HepG2 (cell line): ENCODE data around the gene ACTL7B. TPM values are rescaled to one million over a fixed set of nuclear protein-coding genes. Genes with fewer than 3 reads are reported as not detected.

Experiments used
- AGO2 ChIP-seq: fragments of 200-400 bp; formaldehyde crosslinking; optimal IDR thresholded peaks from 2 replicates; pipeline ENCODE3; 2017; ENCODE audit warnings: mild to moderate bottlenecking, low read depth, low read length, moderate library complexity
- ARID4A ChIP-seq: sonication (generic); formaldehyde crosslinking; IDR thresholded peaks from 2 replicates; pipeline ENCODE4 v1.5.0; 2020; ENCODE audit warnings: mild to moderate bottlenecking, missing genetic modification reagents, borderline replicate concordance
- CHD4 ChIP-seq: fragments of 200-600 bp; sonication (generic); IDR thresholded peaks from 2 replicates; pipeline ENCODE4 v1.7.0; 2017; ENCODE audit warnings: mild to moderate bottlenecking, low read length, borderline replicate concordance
- KAT7 ChIP-seq: IDR thresholded peaks from 2 replicates; pipeline ENCODE4 v1.6.1; 2018; ENCODE audit warnings: borderline replicate concordance, missing compliant biosample characterization
- MED8 ChIP-seq: sonication (generic); formaldehyde crosslinking; IDR thresholded peaks from 2 replicates; pipeline ENCODE4 v1.8.1; 2023; ENCODE audit warnings: mild to moderate bottlenecking, missing genetic modification reagents; ENCODE audit not compliant: insufficient replicate concordance
- MXD4 ChIP-seq: IDR thresholded peaks from 2 replicates; pipeline ENCODE4 v1.6.1; 2016; ENCODE audit warnings: mild to moderate bottlenecking, missing biosample characterization, missing genetic modification reagents
- NRL ChIP-seq: sonication (generic); formaldehyde crosslinking; IDR thresholded peaks from 2 replicates; pipeline ENCODE4 v1.5.0; 2020; ENCODE audit warnings: missing genetic modification reagents, mild to moderate bottlenecking, moderate library complexity, borderline replicate concordance
- SIX1 ChIP-seq: sonication (generic); formaldehyde crosslinking; IDR thresholded peaks from 2 replicates; pipeline ENCODE4 v1.4.0; 2020; ENCODE audit warnings: missing genetic modification reagents, borderline replicate concordance
- SUZ12 ChIP-seq: fragments of 150-350 bp; IDR thresholded peaks from 2 replicates; pipeline ENCODE4 v1.6.1; 2014; ENCODE audit warnings: low read depth, low read length
- U2AF1 ChIP-seq: fragments of 200-400 bp; formaldehyde crosslinking; optimal IDR thresholded peaks from 2 replicates; pipeline ENCODE3; 2017; ENCODE audit warnings: mild to moderate bottlenecking, low read depth, low read length
- ZBTB34 ChIP-seq: sonication (generic); formaldehyde crosslinking; IDR thresholded peaks from 2 replicates; pipeline ENCODE4 v1.8.0; 2022; ENCODE audit warnings: mild to moderate bottlenecking, missing genetic modification reagents
- ZBTB8A ChIP-seq: sonication (generic); formaldehyde crosslinking; IDR thresholded peaks from 2 replicates; pipeline ENCODE4 v1.4.0; 2020; ENCODE audit warnings: mild to moderate bottlenecking, low read depth, missing genetic modification reagents, borderline replicate concordance
- ZKSCAN5 ChIP-seq: sonication (generic); formaldehyde crosslinking; IDR thresholded peaks from 2 replicates; pipeline ENCODE4 v1.5.1; 2020; ENCODE audit warnings: mild to moderate bottlenecking, missing genetic modification reagents
- ZNF281 ChIP-seq: sonication (generic); formaldehyde crosslinking; IDR thresholded peaks from 2 replicates; pipeline ENCODE4 v1.4.0; 2020; ENCODE audit warnings: missing genetic modification reagents, borderline replicate concordance
- ZNF354B ChIP-seq: sonication (generic); formaldehyde crosslinking; IDR thresholded peaks from 2 replicates; pipeline ENCODE4 v1.8.0; 2022; ENCODE audit warnings: mild to moderate bottlenecking, missing genetic modification reagents
- ZNF468 ChIP-seq: sonication (generic); formaldehyde crosslinking; IDR thresholded peaks from 2 replicates; pipeline ENCODE4 v1.8.0; 2022; ENCODE audit warnings: mild to moderate bottlenecking, moderate library complexity, missing genetic modification reagents
- ZNF703 ChIP-seq: sonication (generic); formaldehyde crosslinking; IDR thresholded peaks from 2 replicates; pipeline ENCODE4 v1.5.1; 2020; ENCODE audit warnings: missing genetic modification reagents, mild to moderate bottlenecking, moderate library complexity, borderline replicate concordance
- polyA plus RNA-seq, 8 experiments: library from polyadenylated mRNA; depleted of rRNA in 3 of 8; stranded (reverse) in 7 of 8; unstranded in 1 of 8; fragments of >200 nt; fragmentation: Illumina TruSeq in 4 of 8; extraction: Trizol in 4 of 8; gene quantifications; 2 replicates each; pipeline versions ENCODE4 v1.2.1 to v1.2.3, GENCODE V29; 2011 to 2016; ENCODE audit warnings: low read depth in 4 of 8, missing spikeins in 1 of 8, mixed read lengths in 1 of 8; ENCODE audit not compliant: insufficient read depth in 1 of 8
- total RNA-seq, 5 experiments: library from RNA; depleted of rRNA; stranded (reverse); fragments of >200 nt; fragmentation: Illumina TruSeq; extraction: Trizol; gene quantifications; 2 replicates each; pipeline ENCODE4 v1.2.3, GENCODE V29; 2016; ENCODE audit warnings: low read depth in 1 of 5
- TF ChIP-seq, protein P1 (sequence below): sonication (generic); formaldehyde crosslinking; conservative IDR thresholded peaks from 2 replicates; pipeline ENCODE4 v1.8.0; 2022; ENCODE audit warnings: low read depth, missing genetic modification reagents
- TF ChIP-seq, protein P2 (sequence below): sonication (generic); formaldehyde crosslinking; IDR thresholded peaks from 2 replicates; pipeline ENCODE4 v1.8.1; 2023; ENCODE audit warnings: mild to moderate bottlenecking, inconsistent platforms, moderate library complexity, missing genetic modification reagents, borderline replicate concordance

The ACTL7B gene
- total and polyA plus RNA-seq, 2 of the 13 experiments (the other 11 are each of a cell fraction or from before 2014, with no cell fraction given): 0.07 to 0.11 TPM

- no peak for TF ChIP-seq MED8 (CRISPR knock-in tag)
- TF ChIP-seq ZNF468 (CRISPR knock-in tag): no peak
- 0 out of 2 replicates have a peak, but pooled peaks have one; percentile 79 for TF ChIP-seq KAT7 (CRISPR knock-in tag)
- TF ChIP-seq MXD4 (CRISPR knock-in tag): no peak
- no peak for TF ChIP-seq ARID4A (CRISPR knock-in tag)
- no peak for TF ChIP-seq U2AF1
- no peak for TF ChIP-seq ZKSCAN5 (CRISPR knock-in tag)
- no peak for TF ChIP-seq ZNF703 (CRISPR knock-in tag)
- TF ChIP-seq ZNF281: no peak
- 0 out of 2 replicates have a peak, but pooled peaks have one; percentile 15 for TF ChIP-seq SIX1 (CRISPR knock-in tag)
- no peak for TF ChIP-seq ZBTB8A (CRISPR knock-in tag)
- TF ChIP-seq, protein P1, sequence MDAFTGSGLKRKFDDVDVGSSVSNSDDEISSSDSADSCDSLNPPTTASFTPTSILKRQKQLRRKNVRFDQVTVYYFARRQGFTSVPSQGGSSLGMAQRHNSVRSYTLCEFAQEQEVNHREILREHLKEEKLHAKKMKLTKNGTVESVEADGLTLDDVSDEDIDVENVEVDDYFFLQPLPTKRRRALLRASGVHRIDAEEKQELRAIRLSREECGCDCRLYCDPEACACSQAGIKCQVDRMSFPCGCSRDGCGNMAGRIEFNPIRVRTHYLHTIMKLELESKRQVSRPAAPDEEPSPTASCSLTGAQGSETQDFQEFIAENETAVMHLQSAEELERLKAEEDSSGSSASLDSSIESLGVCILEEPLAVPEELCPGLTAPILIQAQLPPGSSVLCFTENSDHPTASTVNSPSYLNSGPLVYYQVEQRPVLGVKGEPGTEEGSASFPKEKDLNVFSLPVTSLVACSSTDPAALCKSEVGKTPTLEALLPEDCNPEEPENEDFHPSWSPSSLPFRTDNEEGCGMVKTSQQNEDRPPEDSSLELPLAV (CRISPR knock-in tag): no peak
- no peak for TF ChIP-seq SUZ12
- no peak for TF ChIP-seq ZNF354B (CRISPR knock-in tag)
- no peak for TF ChIP-seq NRL (CRISPR knock-in tag)
- no peak for TF ChIP-seq AGO2
- TF ChIP-seq, protein P2, sequence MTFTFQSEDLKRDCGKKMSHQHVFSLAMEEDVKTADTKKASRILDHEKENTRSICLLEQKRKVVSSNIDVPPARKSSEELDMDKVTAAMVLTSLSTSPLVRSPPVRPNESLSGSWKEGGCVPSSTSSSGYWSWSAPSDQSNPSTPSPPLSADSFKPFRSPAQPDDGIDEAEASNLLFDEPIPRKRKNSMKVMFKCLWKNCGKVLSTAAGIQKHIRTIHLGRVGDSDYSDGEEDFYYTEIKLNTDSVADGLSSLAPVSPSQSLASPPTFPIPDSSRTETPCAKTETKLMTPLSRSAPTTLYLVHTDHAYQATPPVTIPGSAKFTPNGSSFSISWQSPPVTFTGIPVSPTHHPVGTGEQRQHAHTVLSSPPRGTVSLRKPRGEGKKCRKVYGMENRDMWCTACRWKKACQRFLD: no peak
- TF ChIP-seq CHD4: no peak
- no peak for TF ChIP-seq ZBTB34 (CRISPR knock-in tag)
These were observed 28.9 kb upstream of the ACTL7B start (continued) for GRCh38 chr9:108884701-108885100.
